Activated T-helper 2 cell treated with anti-CD3 and anti-CD28 coated beads, Interferon-gamma antibody, Interleukin-2, Interleukin-4, amounts not matched to agents 10 μg/mL and 5 μg/mL and 100 μg/mL, durations not matched to agents 14 hours and 24 hours and 36 hours (primary cell): ENCODE data around the gene CSTPP1. TPM values are rescaled to one million over a fixed set of nuclear protein-coding genes. Genes with fewer than 3 reads are reported as not detected.
A peak's percentile ranks its signal among the peaks of the same experiment; 100 is the strongest.

Experiments used
- DNase-seq: peaks from one replicate; pipeline ENCODE4 v3.0.0; 2021; ENCODE audit warnings: low spot score
- H3K27ac Mint-ChIP-seq: one replicate; pipeline ENCODE4 v1.8.0; 2021; ENCODE audit warnings: mixed read lengths
- H3K27me3 Mint-ChIP-seq: one replicate; pipeline ENCODE4 v1.8.0; 2021; ENCODE audit warnings: low read depth, mixed read lengths
- H3K36me3 Mint-ChIP-seq: one replicate; pipeline ENCODE4 v1.8.0; 2021; ENCODE audit warnings: low read depth, mixed read lengths
- H3K4me1 Mint-ChIP-seq: one replicate; pipeline ENCODE4 v1.8.0; 2021; ENCODE audit warnings: low read depth, mixed read lengths
- H3K4me3 Mint-ChIP-seq: one replicate; pipeline ENCODE4 v1.8.0; 2021; ENCODE audit warnings: low read depth, mild to moderate bottlenecking, moderate library complexity, mixed read lengths
- H3K9me3 Mint-ChIP-seq: one replicate; pipeline ENCODE4 v1.8.0; 2021; ENCODE audit warnings: mixed read lengths
- intact Hi-C: fragments of 100-400 bp; cut with micrococcal nuclease; formaldehyde crosslinking; loops from one replicate; pipeline ENCODE4 v1.15.1; 2023
- total RNA-seq: library from RNA; stranded (reverse); gene quantifications from 2 replicates; pipeline ENCODE4 v1.2.3, GENCODE V29; 2022

CSTPP1 gene
- total RNA-seq, 1 donor from 2014 or later = 17.8 TPM

DNA sequence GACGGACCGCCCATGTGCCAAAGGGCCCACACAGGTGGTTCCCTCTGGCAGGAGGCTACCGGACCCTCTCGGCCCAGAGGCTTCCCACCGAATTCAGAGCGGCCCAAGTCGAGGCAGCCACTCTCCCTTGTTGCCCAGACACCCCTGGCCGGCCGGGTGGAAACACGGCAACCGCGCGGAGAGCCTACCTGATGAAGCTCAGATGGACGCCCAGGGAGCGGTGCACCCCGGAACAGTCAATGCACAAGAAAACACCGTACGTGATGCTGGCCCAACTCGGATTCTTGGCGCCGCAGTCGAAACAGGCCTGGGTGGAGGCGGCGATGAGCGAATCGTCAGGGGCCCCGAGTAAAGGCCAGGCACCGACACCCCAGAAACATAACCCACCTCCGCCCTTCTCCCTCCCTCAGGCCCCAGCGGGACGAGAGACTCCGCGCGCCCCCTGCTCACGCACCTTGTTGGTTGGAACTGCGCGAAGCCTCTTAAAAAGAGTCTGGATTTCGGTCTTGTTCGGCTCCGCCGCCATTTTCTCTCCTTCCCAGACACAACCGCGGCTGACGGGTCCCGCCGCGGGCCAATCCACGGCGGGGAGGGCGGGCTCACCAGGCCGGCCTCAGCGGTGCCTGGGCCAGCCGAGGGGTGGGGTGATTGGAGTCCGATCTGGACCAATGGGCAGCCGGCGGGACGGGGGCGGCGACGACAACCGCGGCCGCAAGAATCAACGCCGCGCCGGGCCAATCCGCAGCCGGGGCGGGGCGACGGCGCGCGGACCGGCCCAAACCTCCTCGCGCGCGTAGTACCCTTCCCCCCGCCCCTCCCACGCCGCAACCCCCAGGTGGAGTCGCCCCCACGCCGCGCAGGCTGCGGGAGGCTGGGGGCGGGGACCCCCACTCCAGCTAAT is 240.0 kb downstream of the CSTPP1 start, which contains the start of gene ARFGAP2:
Gene ARFGAP2 (minus strand): TSS at position 552 of the 901 bp plus-strand sequence. CDS start 26 bp downstream, at position 526.
- Mint-ChIP-seq H3K36me3 (peaks cover 38% of the 10 kb centered on the region), H3K27ac (peak within 1 kb of the TSS; percentile 100), H3K9me3 (no peaks in the 10 kb centered on the region), H3K27me3 (no peaks in the 10 kb centered on the region), H3K4me1 (peaks cover 28% of the 10 kb centered on the region), H3K4me3 (peak within 1 kb of the TSS; percentile 97)
- DNase-seq = peak; percentile 95
- intact Hi-C loops = loop anchor here (1.0 to 5.0 kb wide), 5 partner anchors 38 to 250 kb away; partner anchors contain the start of genes ACP2, DDB2, PSMC3 and SLC39A13

DNA sequence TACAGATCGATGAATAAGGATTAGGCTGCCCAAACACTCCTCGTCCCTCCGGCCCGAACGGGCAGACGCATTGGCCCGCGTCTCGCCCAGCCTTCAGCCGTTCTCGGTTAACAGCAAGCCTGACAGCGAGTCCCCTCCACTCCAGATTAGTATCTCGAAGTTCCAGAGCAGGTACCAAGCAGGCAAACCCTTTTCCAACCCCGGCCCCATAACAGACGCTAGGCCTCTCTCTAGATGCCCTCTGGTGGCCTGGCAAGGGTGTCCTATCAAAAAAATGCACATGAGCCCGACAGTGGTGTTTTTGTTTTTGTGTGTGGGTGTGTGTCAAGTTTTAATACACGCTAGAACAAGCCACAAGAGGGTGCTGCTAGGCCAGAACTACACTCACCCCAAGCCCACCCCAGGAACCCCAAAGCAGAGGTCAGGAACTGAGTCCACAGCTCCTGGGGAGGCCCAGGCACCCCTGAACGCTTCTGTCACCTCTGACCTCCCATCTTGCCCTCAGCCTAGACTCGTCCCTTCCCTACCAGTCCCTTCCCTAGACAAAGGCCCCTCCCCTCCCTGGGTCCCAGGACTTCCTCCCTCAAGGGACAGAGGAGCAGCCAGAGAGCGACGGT is 240.8 kb downstream of the CSTPP1 start:
- no peaks in the 10 kb centered on the region for H3K27me3 Mint-ChIP-seq
- peaks cover 31% of the 10 kb centered on the region for H3K36me3 Mint-ChIP-seq
- peaks cover 24% of the 10 kb centered on the region for H3K4me1 Mint-ChIP-seq
- peak overlapping the region; percentile 100 for H3K27ac Mint-ChIP-seq
- DNase-seq = peak; percentile 66
- H3K9me3 Mint-ChIP-seq = no peaks in the 10 kb centered on the region
- intact Hi-C loops = loop anchor here (1.0 to 5.0 kb wide), 5 partner anchors 37 to 249 kb away; partner anchors contain the start of genes ACP2, DDB2, PSMC3 and SLC39A13
- peak overlapping the region; percentile 97 for H3K4me3 Mint-ChIP-seq

DNA sequence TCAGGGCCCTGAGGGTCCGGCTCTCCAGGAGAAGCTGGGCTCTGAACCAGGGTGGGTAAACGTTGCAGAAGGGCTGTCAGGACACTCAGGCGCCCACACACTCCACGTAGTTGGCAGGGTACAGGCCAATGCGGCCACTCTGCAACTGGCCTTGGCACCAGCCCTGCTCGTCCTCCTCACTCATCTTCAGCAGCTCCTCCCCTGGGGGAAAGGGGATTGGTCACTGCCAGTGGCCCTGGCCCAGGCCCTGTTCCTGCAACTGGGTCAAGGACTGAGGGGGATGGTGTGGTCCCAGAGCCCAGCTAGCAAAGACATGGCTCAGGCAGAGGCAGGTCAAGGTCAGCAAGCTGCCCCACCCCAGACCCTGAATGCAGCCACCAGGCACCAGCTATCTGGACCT is 241.3 kb downstream of the CSTPP1 start:
- H3K9me3 Mint-ChIP-seq = no peaks in the 10 kb centered on the region
- peaks cover 24% of the 10 kb centered on the region for H3K4me1 Mint-ChIP-seq
- peaks cover 26% of the 10 kb centered on the region for H3K36me3 Mint-ChIP-seq
- H3K27ac Mint-ChIP-seq = peak overlapping the region; percentile 100
- peak overlapping the region; percentile 97 for H3K4me3 Mint-ChIP-seq
- intact Hi-C loops = loop anchor here (1.0 to 5.0 kb wide), 5 partner anchors 36 to 248 kb away; partner anchors contain the start of genes ACP2, DDB2, PSMC3 and SLC39A13
- DNase-seq = no peak
- H3K27me3 Mint-ChIP-seq = no peaks in the 10 kb centered on the region

DNA sequence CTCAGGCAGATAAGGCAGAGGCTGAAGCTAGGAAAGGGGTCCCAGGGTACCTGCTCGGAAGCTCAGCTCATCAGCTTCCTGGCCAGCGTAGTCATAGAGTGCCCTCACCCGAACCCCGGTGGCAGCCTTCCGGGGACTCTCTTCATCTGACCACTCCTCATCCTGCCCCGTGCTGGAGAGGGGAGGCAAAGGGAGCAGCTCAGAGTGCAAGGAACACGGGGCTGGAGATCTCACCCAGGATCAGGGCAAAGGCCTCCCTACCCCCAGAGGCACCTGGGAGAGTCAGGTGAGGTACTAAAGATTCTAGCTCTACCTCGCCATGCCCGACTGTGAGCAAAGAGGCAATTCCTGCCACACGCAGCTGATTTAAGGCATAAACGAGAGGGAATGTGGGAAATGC is 241.8 kb downstream of the CSTPP1 start:
- H3K27ac Mint-ChIP-seq = peak overlapping the region; percentile 100
- intact Hi-C loops = loop anchor here (5.0 kb wide), 1 partner anchor 229 kb away; the partner anchor contains the start of gene SLC39A13
- peaks cover 21% of the 10 kb centered on the region for H3K36me3 Mint-ChIP-seq
- no peak overlapping the region for H3K4me3 Mint-ChIP-seq
- no peaks in the 10 kb centered on the region for H3K9me3 Mint-ChIP-seq
- DNase-seq = no peak
- H3K27me3 Mint-ChIP-seq = no peaks in the 10 kb centered on the region
- H3K4me1 Mint-ChIP-seq = peaks cover 24% of the 10 kb centered on the region

DNA sequence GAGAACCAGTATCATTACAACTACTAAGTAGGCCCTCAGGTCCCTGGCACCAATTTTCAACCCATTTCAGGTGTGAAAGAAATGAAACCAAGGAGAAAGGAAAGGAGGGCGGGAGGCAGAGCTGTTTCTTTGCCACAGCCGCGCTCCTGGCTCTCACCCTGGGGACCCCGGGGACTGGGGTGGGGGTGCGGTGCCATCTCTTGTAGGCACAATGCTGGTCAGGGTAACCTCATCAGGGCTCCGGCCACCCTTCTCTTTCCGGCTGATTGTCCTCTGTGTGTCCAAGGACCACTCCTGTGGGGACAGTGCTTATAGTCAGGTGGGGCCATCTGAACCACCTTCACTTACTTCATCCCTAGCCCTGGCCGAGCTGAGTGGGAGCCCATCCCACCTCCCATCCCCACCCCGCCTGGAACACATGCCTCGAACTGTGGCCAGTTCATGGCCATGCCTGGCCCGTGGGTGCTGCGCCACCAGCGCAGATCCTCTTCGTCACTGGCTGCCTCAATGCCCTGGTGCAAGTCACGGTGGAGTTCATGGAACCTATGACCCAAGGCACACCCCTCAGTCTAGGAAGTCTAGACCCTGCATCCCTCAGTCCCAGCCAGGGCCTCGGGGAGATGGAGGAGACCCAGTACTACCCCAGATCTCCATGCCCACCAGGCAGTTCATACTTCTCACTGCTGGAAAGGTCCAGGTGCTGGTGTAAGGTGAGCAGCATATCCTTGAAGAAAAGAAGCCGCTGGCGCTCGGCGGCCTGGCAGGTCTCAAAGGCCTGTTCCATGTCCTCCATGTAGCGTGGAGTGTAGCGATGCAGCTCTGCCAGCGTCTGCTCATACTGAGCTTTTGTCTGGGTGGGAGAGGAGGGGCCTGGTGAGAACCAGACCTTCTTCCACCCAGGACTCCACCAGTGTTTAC is 242.4 kb downstream of the CSTPP1 start:
- H3K4me3 Mint-ChIP-seq = no peak overlapping the region
- intact Hi-C loops = loop anchor here (5.0 kb wide), 1 partner anchor 228 kb away; the partner anchor contains the start of gene SLC39A13

DNA sequence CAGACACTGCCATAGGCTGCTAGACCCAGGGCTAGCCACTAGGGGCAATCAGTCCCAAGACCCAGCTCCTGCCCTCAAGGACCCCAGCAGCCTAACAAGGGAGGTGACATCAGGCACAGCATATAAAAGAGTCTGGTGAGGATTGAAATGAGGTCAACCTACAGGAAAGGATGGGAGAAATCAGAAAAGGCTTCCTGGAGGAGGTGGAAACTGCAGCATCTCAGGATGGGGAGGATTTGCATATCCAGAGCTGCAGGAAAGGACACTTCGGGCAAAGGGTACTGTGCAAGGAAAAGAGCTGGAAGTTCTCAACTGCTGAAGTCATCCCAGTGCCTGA is 243.1 kb downstream of the CSTPP1 start:
- H3K27me3 Mint-ChIP-seq = no peaks in the 10 kb centered on the region
- H3K4me1 Mint-ChIP-seq = peaks cover 21% of the 10 kb centered on the region
- DNase-seq = no peak
- H3K36me3 Mint-ChIP-seq = peaks cover 12% of the 10 kb centered on the region
- H3K27ac Mint-ChIP-seq = no peak overlapping the region
- H3K9me3 Mint-ChIP-seq = no peaks in the 10 kb centered on the region
- no peak overlapping the region for H3K4me3 Mint-ChIP-seq
- intact Hi-C loops = loop anchor here (5.0 kb wide), 1 partner anchor 228 kb away; the partner anchor contains the start of gene SLC39A13

More for the DNA sequence above, 242.4 kb downstream of the CSTPP1 start:
- no peaks in the 10 kb centered on the region for H3K9me3 Mint-ChIP-seq
- H3K36me3 Mint-ChIP-seq = peaks cover 14% of the 10 kb centered on the region
- peaks cover 21% of the 10 kb centered on the region for H3K4me1 Mint-ChIP-seq
- H3K27ac Mint-ChIP-seq = no peak overlapping the region
- H3K27me3 Mint-ChIP-seq = no peaks in the 10 kb centered on the region
- DNase-seq = no peak

DNA sequence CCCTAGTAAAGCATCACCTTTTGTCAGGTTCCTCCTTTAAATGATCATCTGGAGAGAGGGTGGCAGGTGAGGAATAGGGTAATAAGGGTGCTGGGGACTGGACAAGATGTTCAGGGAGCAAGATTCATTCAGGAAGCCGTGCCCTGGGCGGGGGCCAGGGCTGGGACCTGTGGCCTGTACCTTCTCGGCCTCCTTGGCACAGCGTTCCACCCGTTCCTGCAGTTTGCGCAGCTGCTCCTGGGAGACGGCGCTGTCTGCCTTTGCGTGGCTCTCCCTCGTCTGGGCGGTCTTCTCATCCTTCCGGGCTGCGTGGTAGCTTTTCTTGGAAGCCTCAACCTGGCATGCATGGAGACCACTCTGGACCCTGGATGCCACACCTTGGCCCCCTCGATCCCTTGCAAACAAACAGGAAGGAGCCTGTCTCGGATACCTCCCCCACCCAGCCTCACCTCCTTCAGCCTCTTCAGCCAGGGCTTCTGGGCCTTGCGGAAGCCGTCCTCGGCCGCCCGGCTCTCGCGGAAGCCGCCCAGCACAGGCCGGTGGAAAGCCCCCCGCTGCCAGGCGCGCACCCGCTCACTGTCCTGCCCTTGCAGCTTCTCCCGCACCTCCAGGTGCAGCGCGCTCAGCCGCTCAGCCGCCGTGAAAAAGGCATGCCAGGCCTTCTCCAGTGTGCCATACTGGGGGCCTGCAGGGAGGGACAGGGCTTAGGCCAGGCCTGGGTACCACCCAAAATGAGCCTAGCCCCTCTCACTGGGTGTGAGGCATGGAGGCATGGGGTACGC is 243.6 kb downstream of the CSTPP1 start:
- intact Hi-C loops = no loop called here
- DNase-seq = no peak
- Mint-ChIP-seq H3K36me3 (peaks cover 7% of the 10 kb centered on the region), H3K27ac (no peak overlapping the region), H3K9me3 (no peaks in the 10 kb centered on the region), H3K27me3 (no peaks in the 10 kb centered on the region), H3K4me1 (peaks cover 19% of the 10 kb centered on the region), H3K4me3 (no peak overlapping the region)

DNA sequence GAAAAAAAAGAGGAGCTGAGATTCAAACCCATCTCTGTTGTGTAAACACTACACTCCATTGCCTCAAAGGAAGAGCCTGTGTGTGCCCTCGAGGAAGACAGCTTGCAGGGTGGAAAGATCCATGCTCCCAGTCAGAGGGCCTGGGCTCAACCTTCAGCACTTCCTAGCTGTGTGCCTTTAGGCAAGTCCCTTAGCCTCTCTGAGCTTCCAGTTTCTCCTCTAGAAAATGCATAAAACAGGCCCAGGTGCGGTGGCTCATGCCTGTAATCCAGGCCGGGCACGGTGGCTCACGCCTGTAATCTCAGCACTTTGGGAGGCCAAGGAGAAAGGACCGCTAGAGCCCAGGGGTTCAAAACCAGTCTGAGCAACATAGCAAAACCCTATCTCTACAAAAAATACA is 244.7 kb downstream of the CSTPP1 start:
- H3K4me1 Mint-ChIP-seq = peaks cover 10% of the 10 kb centered on the region
- intact Hi-C loops = no loop called here
- no peaks in the 10 kb centered on the region for H3K9me3 Mint-ChIP-seq
- no peaks in the 10 kb centered on the region for H3K27me3 Mint-ChIP-seq
- peaks cover 2% of the 10 kb centered on the region for H3K36me3 Mint-ChIP-seq
- no peak for DNase-seq
- H3K27ac Mint-ChIP-seq = no peak overlapping the region
- H3K4me3 Mint-ChIP-seq = no peak overlapping the region

DNA sequence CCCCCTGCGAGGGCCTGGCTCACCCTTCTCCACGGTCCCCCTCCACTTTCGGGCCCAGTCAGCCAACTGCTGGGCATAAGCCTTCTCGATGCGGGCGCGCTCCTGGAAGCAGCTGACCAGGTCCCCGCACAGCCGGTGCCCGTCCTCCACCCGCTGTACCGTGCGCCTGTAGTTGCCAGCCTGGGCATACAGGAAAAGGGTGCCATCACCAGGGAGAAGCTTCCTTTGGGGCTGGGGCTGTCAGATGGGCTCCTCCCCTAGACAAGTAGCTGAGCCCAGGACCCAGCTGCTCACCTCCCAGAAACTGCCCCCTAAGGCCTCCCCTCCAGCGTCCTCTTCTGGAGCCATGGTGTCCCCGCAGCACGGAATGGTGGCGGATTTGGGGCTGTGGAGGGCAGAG is 245.8 kb downstream of the CSTPP1 start:
- no peaks in the 10 kb centered on the region for H3K36me3 Mint-ChIP-seq
- DNase-seq = no peak
- peaks cover 6% of the 10 kb centered on the region for H3K27me3 Mint-ChIP-seq
- no peaks in the 10 kb centered on the region for H3K9me3 Mint-ChIP-seq
- H3K4me1 Mint-ChIP-seq = peaks cover 12% of the 10 kb centered on the region
- intact Hi-C loops = no loop called here
- no peak overlapping the region for H3K27ac Mint-ChIP-seq
- H3K4me3 Mint-ChIP-seq = no peak overlapping the region

DNA sequence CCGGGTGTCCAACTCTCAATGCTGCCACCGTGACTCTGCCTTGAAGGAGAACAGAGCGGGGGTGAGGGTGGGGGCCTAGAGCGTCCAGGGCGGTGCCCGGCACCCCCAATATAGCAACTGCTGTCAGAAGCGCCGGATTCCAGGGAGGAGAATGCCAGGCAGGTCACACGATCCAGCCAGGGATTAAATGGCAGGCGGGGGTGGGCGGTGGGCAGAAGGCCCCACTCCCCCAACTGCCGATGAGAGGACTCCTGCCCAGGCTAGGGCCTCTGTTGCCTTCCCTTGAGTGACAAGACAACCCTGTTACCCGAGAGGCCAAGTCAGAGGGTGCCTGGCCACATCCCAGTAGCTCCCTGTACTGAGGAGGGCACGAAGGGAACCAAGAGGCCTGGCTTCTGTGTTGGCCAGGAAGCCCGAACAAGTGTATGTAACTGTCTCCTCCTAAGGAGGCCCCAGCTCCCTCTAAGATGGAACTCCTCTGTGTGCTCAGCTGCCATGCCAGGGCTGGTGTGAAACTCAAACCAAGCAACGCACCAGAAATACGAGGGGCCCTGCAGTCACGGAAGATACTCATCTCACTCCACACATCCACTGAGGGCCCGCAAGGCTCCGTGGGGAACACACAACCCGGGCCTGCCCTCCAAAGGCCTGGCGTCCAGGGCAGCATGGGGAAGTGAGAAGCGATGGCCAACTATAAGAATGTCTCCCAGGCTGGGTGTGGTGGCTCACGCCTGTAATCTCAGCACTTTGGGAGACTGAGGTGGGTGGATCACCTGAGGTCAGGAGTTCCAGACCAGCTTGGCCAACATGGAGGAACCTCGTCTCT is 246.7 kb downstream of the CSTPP1 start:
- DNase-seq = no peak
- no peaks in the 10 kb centered on the region for H3K9me3 Mint-ChIP-seq
- intact Hi-C loops = no loop called here
- H3K4me1 Mint-ChIP-seq = peaks cover 8% of the 10 kb centered on the region
- no peak overlapping the region for H3K4me3 Mint-ChIP-seq
- no peak overlapping the region for H3K27ac Mint-ChIP-seq
- H3K36me3 Mint-ChIP-seq = no peaks in the 10 kb centered on the region
- peaks cover 14% of the 10 kb centered on the region for H3K27me3 Mint-ChIP-seq

DNA sequence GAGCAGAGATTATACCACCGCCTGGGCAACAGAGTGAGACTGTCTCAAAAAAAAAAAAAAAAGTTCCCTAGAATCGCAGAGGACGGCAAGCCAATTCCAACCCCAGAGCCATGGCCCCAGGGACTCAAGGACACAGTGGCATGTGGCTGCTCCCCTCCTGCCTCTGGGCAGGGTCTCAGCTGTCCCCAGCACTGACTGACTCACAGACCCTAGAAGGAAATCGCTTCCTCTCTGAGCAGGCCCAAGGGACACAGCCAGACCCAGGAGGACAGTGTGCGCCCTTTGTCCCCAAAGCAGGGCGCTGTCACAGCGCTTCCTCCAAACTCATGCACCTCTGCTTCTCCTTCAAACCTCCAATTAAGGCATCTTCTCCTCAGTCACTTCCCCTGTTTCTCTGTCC is 247.4 kb downstream of the CSTPP1 start:
- Mint-ChIP-seq H3K4me1 (peaks cover 8% of the 10 kb centered on the region), H3K27ac (no peak overlapping the region), H3K4me3 (no peak overlapping the region), H3K9me3 (no peaks in the 10 kb centered on the region), H3K36me3 (no peaks in the 10 kb centered on the region), H3K27me3 (peaks cover 19% of the 10 kb centered on the region)
- DNase-seq = no peak
- intact Hi-C loops = no loop called here
